Mesothelial cell of epicardium (in vitro differentiated cells): ENCODE measurements around the gene SET. TPM values are rescaled to one million over a fixed set of nuclear protein-coding genes. Genes with fewer than 3 reads are reported as not detected.
A peak's percentile ranks its signal among the peaks of the same experiment; 100 is the strongest.

ENCODE experiments used
- DNase-seq, 2 experiments: peaks; one replicate each; pipeline ENCODE4 v3.0.0; 2021; ENCODE audit warnings: low spot score in 2 of 2; ENCODE audit not compliant: unreplicated experiment in 2 of 2
- H3K27ac Mint-ChIP-seq: 2 replicates; pipeline ENCODE4 v1.8.0; 2021; ENCODE audit warnings: mixed read lengths
- H3K27me3 Mint-ChIP-seq: 2 replicates; pipeline ENCODE4 v1.8.0; 2021; ENCODE audit warnings: low read depth, mixed read lengths
- H3K36me3 Mint-ChIP-seq: 2 replicates; pipeline ENCODE4 v1.8.0; 2021; ENCODE audit warnings: mixed read lengths
- H3K4me1 Mint-ChIP-seq: 2 replicates; pipeline ENCODE4 v1.8.0; 2021; ENCODE audit warnings: mixed read lengths
- H3K4me3 Mint-ChIP-seq: 2 replicates; pipeline ENCODE4 v1.8.0; 2021; ENCODE audit warnings: mild to moderate bottlenecking, moderate library complexity, mixed read lengths
- H3K9me3 Mint-ChIP-seq: 2 replicates; pipeline ENCODE4 v1.8.0; 2021; ENCODE audit warnings: mixed read lengths
- CTCF ChIP-seq: fragments of 200-600 bp; sonication (generic); IDR thresholded peaks from one replicate; pipeline ENCODE4 v1.5.0; 2021; ENCODE audit warnings: antibody characterized with exemption; ENCODE audit not compliant: unreplicated experiment
- total RNA-seq: library from RNA; stranded (reverse); gene quantifications from 3 replicates; pipeline ENCODE4 v1.2.1, GENCODE V29; 2021

Gene SET
- total RNA-seq, 1 donor from 2014 or later = 471 TPM

GRCh38 chr9:128669786-128670185 is 19.2 kb upstream of the SET start:
- no peak overlapping the region for H3K4me3 Mint-ChIP-seq
- no peaks in the 10 kb centered on the region for H3K36me3 Mint-ChIP-seq
- no peak overlapping the region for H3K27ac Mint-ChIP-seq
- H3K9me3 Mint-ChIP-seq = no peaks in the 10 kb centered on the region
- no peak for TF ChIP-seq CTCF
- no peak for DNase-seq
- H3K27me3 Mint-ChIP-seq = no peaks in the 10 kb centered on the region
- no peaks in the 10 kb centered on the region for H3K4me1 Mint-ChIP-seq

- no peak overlapping the region for H3K4me3 Mint-ChIP-seq
- no peaks in the 10 kb centered on the region for H3K9me3 Mint-ChIP-seq
- TF ChIP-seq CTCF = no peak
- H3K4me1 Mint-ChIP-seq = no peaks in the 10 kb centered on the region
- no peaks in the 10 kb centered on the region for H3K36me3 Mint-ChIP-seq
- no peak overlapping the region for H3K27ac Mint-ChIP-seq
- no peak for DNase-seq
- no peaks in the 10 kb centered on the region for H3K27me3 Mint-ChIP-seq
Measured at GRCh38 chr9:128675382-128675781, 13.6 kb upstream of the SET start.

- Mint-ChIP-seq H3K4me1 (no peaks in the 10 kb centered on the region), H3K9me3 (no peaks in the 10 kb centered on the region), H3K27me3 (no peaks in the 10 kb centered on the region), H3K27ac (no peak overlapping the region), H3K4me3 (no peak overlapping the region), H3K36me3 (no peaks in the 10 kb centered on the region)
- no peak for TF ChIP-seq CTCF
- no peak for DNase-seq
Measured at GRCh38 chr9:128677794-128678193, 11.2 kb upstream of the SET start.

- Mint-ChIP-seq H3K27me3 (no peaks in the 10 kb centered on the region), H3K4me1 (peaks cover 35% of the 10 kb centered on the region), H3K27ac (peak overlapping the region; percentile 98), H3K36me3 (peaks cover 3% of the 10 kb centered on the region), H3K9me3 (no peaks in the 10 kb centered on the region), H3K4me3 (peak overlapping the region; percentile 86)
- DNase-seq = no peak
- no peak for TF ChIP-seq CTCF
Measured at GRCh38 chr9:128683340-128684064, 5.5 kb upstream of the SET start.

- Mint-ChIP-seq H3K36me3 (peaks cover 3% of the 10 kb centered on the region), H3K4me3 (peak overlapping the region; percentile 86), H3K27ac (peak overlapping the region; percentile 98), H3K27me3 (no peaks in the 10 kb centered on the region), H3K4me1 (peaks cover 35% of the 10 kb centered on the region), H3K9me3 (no peaks in the 10 kb centered on the region)
- TF ChIP-seq CTCF = no peak
- no peak for DNase-seq
Measured at GRCh38 chr9:128684065-128684324, 5.0 kb upstream of the SET start.
